Measurements from ENCODE around the gene PACS2.

PACS2 gene

DNA sequence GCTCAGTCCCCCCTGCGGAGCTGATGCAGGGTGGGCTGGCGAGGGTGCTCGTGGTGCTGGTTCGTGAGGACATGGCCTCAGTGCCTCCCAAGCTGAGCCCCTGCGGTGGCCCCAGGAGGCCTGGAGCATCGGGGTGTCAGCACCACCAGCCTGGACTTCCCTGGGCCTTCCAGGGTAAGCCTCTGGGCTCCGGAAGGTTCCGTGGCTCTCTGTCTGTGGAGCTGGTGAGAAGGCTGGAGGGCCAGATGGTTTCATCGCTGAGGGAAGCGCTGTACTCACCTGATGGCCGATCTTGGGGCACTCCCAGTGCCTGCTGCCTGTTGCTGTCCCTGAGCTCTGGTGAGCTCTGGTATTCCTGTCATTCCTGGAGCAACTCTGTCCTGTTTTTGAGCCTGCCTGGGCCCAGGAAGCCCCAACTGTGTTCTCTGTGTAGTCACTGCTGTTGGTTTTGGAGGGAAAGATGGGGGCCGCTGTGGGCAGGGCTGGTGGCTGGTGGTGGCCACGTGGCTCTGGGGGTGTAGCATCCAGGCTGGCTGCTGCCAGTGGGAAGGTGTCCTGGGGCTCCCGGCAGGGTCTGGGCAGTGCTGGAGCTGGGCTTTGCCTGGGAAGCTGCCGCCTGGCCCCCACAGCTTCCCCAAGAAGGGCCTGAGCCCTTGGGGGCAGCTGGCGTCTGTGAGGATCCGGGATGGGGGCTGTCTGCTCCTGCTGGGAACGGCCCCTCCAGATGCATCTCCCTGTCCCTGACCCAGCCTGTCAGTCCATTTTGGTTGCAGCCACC, 123.4 kb downstream of the PACS2 start:
- H3K27me3 ChIP-seq (ENCODE audit: insufficient read depth, low read length, poor library complexity, severe bottlenecking), result no peaks in the 10 kb centered on the region
- peaks cover 77% of the 10 kb centered on the region for H3K79me2 ChIP-seq (ENCODE audit: insufficient read depth, low read length)
- H3K4me1 ChIP-seq (ENCODE audit: insufficient read depth, low read length, poor library complexity, severe bottlenecking), result no peaks in the 10 kb centered on the region
- H3K36me3 ChIP-seq (ENCODE audit: insufficient read depth, low read length), result peaks cover 32% of the 10 kb centered on the region; the same call in 1 of the 2 replicates
- no peaks in the 10 kb centered on the region for H3K9me3 ChIP-seq (ENCODE audit: insufficient read depth, low read depth, low read length)
- TF ChIP-seq, protein P1, sequence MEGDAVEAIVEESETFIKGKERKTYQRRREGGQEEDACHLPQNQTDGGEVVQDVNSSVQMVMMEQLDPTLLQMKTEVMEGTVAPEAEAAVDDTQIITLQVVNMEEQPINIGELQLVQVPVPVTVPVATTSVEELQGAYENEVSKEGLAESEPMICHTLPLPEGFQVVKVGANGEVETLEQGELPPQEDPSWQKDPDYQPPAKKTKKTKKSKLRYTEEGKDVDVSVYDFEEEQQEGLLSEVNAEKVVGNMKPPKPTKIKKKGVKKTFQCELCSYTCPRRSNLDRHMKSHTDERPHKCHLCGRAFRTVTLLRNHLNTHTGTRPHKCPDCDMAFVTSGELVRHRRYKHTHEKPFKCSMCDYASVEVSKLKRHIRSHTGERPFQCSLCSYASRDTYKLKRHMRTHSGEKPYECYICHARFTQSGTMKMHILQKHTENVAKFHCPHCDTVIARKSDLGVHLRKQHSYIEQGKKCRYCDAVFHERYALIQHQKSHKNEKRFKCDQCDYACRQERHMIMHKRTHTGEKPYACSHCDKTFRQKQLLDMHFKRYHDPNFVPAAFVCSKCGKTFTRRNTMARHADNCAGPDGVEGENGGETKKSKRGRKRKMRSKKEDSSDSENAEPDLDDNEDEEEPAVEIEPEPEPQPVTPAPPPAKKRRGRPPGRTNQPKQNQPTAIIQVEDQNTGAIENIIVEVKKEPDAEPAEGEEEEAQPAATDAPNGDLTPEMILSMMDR (conservative IDR thresholded peaks at IDR 0.05; ENCODE audit: low read length), result no peak
- no peak for TF ChIP-seq EZH2phosphoT487 (IDR thresholded peaks at IDR 0.05; ENCODE audit: borderline replicate concordance)
- H3K4me2 ChIP-seq (ENCODE audit: low read depth, low read length, poor library complexity, severe bottlenecking), result no peak overlapping the region
- no peaks in the 10 kb centered on the region for H3F3A ChIP-seq (ENCODE audit: low read depth)
- no peak overlapping the region for H3K4me3 ChIP-seq (ENCODE audit: low read length, poor library complexity, severe bottlenecking)
- no peaks in the 10 kb centered on the region for H3K9me2 ChIP-seq (replicated peaks; ENCODE audit: low read depth, low read length)
- H4K20me1 ChIP-seq (ENCODE audit: insufficient read depth, low read length, poor library complexity, severe bottlenecking), result peaks cover 45% of the 10 kb centered on the region
- H2AFZ ChIP-seq (ENCODE audit: low read length), result no peak overlapping the region
- no peak overlapping the region for H3K9ac ChIP-seq (ENCODE audit: low read depth, low read length, poor library complexity, severe bottlenecking)

DNA sequence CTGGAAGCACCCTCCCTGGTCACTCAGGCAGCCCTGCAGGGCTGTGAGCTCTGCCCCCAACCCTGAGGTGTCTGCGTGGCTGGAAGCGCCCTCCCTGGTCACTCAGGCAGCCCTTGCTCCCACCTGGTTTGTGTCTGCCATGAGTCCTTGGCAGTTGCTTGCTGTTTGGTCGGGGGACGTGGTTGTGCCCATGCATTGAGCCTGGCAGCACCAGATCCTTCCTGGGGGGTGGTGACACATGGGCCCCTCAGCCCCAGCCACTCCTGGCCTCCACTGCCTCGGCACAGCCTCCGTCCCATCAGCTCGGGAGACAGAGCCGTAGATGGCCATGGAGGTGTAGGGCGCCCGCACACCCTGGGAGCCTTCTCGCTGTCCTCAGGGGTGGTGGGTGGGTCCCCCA, 124.6 kb downstream of the PACS2 start:
- H3K4me1 ChIP-seq (ENCODE audit: insufficient read depth, low read length, poor library complexity, severe bottlenecking), result no peaks in the 10 kb centered on the region
- peaks cover 43% of the 10 kb centered on the region for H4K20me1 ChIP-seq (ENCODE audit: insufficient read depth, low read length, poor library complexity, severe bottlenecking)
- H3K79me2 ChIP-seq (ENCODE audit: insufficient read depth, low read length), result peaks cover 65% of the 10 kb centered on the region
- no peaks in the 10 kb centered on the region for H3F3A ChIP-seq (ENCODE audit: low read depth)
- no peak overlapping the region for H2AFZ ChIP-seq (ENCODE audit: low read length)
- no peaks in the 10 kb centered on the region for H3K9me3 ChIP-seq (ENCODE audit: insufficient read depth, low read depth, low read length)
- peaks cover 36% of the 10 kb centered on the region; the same call in 1 of the 2 replicates for H3K36me3 ChIP-seq (ENCODE audit: insufficient read depth, low read length)
- H3K9ac ChIP-seq (ENCODE audit: low read depth, low read length, poor library complexity, severe bottlenecking), result no peak overlapping the region
- H3K9me2 ChIP-seq (replicated peaks; ENCODE audit: low read depth, low read length), result no peaks in the 10 kb centered on the region
- no peak overlapping the region for H3K4me3 ChIP-seq (ENCODE audit: low read length, poor library complexity, severe bottlenecking)
- H3K4me2 ChIP-seq (ENCODE audit: low read depth, low read length, poor library complexity, severe bottlenecking), result no peak overlapping the region
- TF ChIP-seq, protein P1 (conservative IDR thresholded peaks at IDR 0.05; ENCODE audit: low read length), result no peak
- TF ChIP-seq EZH2phosphoT487 (IDR thresholded peaks at IDR 0.05; ENCODE audit: borderline replicate concordance), result no peak
- H3K27me3 ChIP-seq (ENCODE audit: insufficient read depth, low read length, poor library complexity, severe bottlenecking), result no peaks in the 10 kb centered on the region

DNA sequence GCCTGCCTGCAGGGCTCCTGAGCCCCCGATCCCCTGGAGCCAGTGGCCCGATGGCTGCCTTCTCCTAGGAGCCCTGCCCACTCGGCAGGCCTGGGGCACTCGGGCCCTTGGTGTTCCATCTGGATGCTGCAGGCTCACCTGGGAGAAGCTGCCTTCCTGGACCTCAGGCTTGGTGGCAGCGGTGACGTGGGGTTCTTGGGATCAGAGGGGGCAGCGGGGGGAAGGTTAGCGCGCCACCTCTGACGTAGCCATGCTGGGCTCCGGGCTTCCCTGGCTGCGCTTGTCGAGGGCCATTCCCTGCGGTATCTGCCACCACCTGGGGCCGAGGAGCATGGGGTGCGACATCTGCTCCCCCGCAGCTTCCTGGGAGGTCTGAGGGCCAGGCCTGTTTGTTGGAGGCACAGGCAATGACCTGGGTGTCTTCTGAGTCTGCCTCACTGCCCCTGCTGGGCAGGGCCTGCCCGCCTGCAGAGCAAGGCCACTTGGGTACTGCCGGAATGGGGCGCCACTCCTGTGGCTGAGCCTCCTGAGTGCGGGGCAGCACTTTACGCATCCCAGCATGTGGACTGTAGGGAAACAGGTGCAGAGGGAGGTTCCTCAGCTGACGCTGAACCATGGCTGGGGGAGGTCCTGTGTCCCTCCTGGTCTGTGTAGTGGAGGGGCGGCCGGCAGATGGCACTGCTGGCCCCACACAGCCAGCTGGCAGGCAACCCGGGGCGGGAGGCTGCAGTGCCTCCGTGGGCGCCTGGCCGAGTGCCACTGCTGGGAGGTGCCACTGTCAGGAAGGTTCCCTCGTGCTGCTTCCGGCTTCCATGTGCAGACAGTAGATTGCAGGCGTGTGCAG, 125.4 kb downstream of the PACS2 start:
- H4K20me1 ChIP-seq (ENCODE audit: insufficient read depth, low read length, poor library complexity, severe bottlenecking), result peaks cover 42% of the 10 kb centered on the region
- no peaks in the 10 kb centered on the region for H3F3A ChIP-seq (ENCODE audit: low read depth)
- no peaks in the 10 kb centered on the region for H3K4me1 ChIP-seq (ENCODE audit: insufficient read depth, low read length, poor library complexity, severe bottlenecking)
- H3K9me2 ChIP-seq (replicated peaks; ENCODE audit: low read depth, low read length), result no peaks in the 10 kb centered on the region
- no peak for TF ChIP-seq EZH2phosphoT487 (IDR thresholded peaks at IDR 0.05; ENCODE audit: borderline replicate concordance)
- TF ChIP-seq, protein P1 (conservative IDR thresholded peaks at IDR 0.05; ENCODE audit: low read length), result no peak
- H3K36me3 ChIP-seq (ENCODE audit: insufficient read depth, low read length), result peaks cover 36% of the 10 kb centered on the region; the same call in 1 of the 2 replicates
- H3K9me3 ChIP-seq (ENCODE audit: insufficient read depth, low read depth, low read length), result no peaks in the 10 kb centered on the region
- no peak overlapping the region for H3K4me2 ChIP-seq (ENCODE audit: low read depth, low read length, poor library complexity, severe bottlenecking)
- peaks cover 57% of the 10 kb centered on the region for H3K79me2 ChIP-seq (ENCODE audit: insufficient read depth, low read length)
- H3K9ac ChIP-seq (ENCODE audit: low read depth, low read length, poor library complexity, severe bottlenecking), result no peak overlapping the region
- H2AFZ ChIP-seq (ENCODE audit: low read length), result no peak overlapping the region
- no peaks in the 10 kb centered on the region for H3K27me3 ChIP-seq (ENCODE audit: insufficient read depth, low read length, poor library complexity, severe bottlenecking)
- H3K4me3 ChIP-seq (ENCODE audit: low read length, poor library complexity, severe bottlenecking), result no peak overlapping the region
